HEK293 (cell line): ENCODE data around the gene ZNF41.

Source experiments
- WT1 ChIP-seq: fragments of 450-650 bp; formaldehyde crosslinking; IDR thresholded peaks from 2 replicates; pipeline ENCODE4 v1.5.1; 2016; ENCODE audit warnings: missing biosample characterization, missing genetic modification characterization
- ZNF155 ChIP-seq: fragments of 450-650 bp; formaldehyde crosslinking; IDR thresholded peaks from 2 replicates; pipeline ENCODE4 v1.5.1; 2016; ENCODE audit warnings: missing biosample characterization, missing genetic modification characterization
- ZNF776 ChIP-seq: fragments of 450-650 bp; formaldehyde crosslinking; IDR thresholded peaks from 2 replicates; pipeline ENCODE4 v1.5.0; 2017; ENCODE audit warnings: missing biosample characterization, missing genetic modification characterization, borderline replicate concordance
- TF ChIP-seq, protein P1 (sequence below): fragments of 450-650 bp; formaldehyde crosslinking; IDR thresholded peaks from 2 replicates; pipeline ENCODE4 v1.5.1; 2016; ENCODE audit warnings: missing biosample characterization, missing genetic modification characterization
- TF ChIP-seq, protein P2 (sequence below): fragments of 450-650 bp; formaldehyde crosslinking; IDR thresholded peaks from 2 replicates; pipeline ENCODE4 v1.5.1; 2017; ENCODE audit warnings: missing biosample characterization, mild to moderate bottlenecking, missing genetic modification characterization, moderate library complexity
- TF ChIP-seq, protein P3 (sequence below): fragments of 450-650 bp; formaldehyde crosslinking; IDR thresholded peaks from 2 replicates; pipeline ENCODE4 v1.5.1; 2017; ENCODE audit warnings: missing biosample characterization, missing genetic modification characterization
- TF ChIP-seq, protein P4 (sequence below): fragments of 450-650 bp; formaldehyde crosslinking; IDR thresholded peaks from 2 replicates; pipeline ENCODE4 v1.5.1; 2016; ENCODE audit warnings: missing biosample characterization, missing genetic modification characterization

DNA sequence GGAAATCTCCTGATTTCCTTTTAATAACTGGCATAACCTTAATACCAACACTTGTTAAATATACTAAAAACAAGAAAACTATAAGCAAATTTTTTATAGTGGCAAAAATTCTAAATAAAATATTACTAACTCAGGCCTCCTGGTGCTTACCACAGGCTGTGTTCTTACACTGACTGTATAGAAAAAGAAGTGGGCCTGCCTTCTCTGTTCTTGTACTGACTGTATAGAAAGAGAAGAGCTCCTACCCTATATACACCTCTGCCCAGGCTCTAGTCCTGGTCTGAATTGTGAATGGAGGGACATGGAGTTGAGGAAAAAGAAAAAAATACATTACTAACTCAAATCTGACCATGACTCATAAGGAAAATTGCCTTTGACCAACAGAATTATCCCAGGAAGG is 7.5 kb downstream of the ZNF41 start:
- TF ChIP-seq ZNF776 (tag by site-specific recombination) (no peak), ZNF155 (tag by site-specific recombination) (no peak), WT1 (tag by site-specific recombination) (no peak)
- TF ChIP-seq, protein P1, sequence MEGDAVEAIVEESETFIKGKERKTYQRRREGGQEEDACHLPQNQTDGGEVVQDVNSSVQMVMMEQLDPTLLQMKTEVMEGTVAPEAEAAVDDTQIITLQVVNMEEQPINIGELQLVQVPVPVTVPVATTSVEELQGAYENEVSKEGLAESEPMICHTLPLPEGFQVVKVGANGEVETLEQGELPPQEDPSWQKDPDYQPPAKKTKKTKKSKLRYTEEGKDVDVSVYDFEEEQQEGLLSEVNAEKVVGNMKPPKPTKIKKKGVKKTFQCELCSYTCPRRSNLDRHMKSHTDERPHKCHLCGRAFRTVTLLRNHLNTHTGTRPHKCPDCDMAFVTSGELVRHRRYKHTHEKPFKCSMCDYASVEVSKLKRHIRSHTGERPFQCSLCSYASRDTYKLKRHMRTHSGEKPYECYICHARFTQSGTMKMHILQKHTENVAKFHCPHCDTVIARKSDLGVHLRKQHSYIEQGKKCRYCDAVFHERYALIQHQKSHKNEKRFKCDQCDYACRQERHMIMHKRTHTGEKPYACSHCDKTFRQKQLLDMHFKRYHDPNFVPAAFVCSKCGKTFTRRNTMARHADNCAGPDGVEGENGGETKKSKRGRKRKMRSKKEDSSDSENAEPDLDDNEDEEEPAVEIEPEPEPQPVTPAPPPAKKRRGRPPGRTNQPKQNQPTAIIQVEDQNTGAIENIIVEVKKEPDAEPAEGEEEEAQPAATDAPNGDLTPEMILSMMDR, result no peak
- TF ChIP-seq, protein P2, sequence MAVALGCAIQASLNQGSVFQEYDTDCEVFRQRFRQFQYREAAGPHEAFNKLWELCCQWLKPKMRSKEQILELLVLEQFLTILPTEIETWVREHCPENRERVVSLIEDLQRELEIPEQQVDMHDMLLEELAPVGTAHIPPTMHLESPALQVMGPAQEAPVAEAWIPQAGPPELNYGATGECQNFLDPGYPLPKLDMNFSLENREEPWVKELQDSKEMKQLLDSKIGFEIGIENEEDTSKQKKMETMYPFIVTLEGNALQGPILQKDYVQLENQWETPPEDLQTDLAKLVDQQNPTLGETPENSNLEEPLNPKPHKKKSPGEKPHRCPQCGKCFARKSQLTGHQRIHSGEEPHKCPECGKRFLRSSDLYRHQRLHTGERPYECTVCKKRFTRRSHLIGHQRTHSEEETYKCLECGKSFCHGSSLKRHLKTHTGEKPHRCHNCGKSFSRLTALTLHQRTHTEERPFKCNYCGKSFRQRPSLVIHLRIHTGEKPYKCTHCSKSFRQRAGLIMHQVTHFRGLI (tag by site-specific recombination), result no peak
- TF ChIP-seq, protein P3, sequence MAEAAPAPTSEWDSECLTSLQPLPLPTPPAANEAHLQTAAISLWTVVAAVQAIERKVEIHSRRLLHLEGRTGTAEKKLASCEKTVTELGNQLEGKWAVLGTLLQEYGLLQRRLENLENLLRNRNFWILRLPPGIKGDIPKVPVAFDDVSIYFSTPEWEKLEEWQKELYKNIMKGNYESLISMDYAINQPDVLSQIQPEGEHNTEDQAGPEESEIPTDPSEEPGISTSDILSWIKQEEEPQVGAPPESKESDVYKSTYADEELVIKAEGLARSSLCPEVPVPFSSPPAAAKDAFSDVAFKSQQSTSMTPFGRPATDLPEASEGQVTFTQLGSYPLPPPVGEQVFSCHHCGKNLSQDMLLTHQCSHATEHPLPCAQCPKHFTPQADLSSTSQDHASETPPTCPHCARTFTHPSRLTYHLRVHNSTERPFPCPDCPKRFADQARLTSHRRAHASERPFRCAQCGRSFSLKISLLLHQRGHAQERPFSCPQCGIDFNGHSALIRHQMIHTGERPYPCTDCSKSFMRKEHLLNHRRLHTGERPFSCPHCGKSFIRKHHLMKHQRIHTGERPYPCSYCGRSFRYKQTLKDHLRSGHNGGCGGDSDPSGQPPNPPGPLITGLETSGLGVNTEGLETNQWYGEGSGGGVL (tag by site-specific recombination), result no peak
- TF ChIP-seq, protein P4, sequence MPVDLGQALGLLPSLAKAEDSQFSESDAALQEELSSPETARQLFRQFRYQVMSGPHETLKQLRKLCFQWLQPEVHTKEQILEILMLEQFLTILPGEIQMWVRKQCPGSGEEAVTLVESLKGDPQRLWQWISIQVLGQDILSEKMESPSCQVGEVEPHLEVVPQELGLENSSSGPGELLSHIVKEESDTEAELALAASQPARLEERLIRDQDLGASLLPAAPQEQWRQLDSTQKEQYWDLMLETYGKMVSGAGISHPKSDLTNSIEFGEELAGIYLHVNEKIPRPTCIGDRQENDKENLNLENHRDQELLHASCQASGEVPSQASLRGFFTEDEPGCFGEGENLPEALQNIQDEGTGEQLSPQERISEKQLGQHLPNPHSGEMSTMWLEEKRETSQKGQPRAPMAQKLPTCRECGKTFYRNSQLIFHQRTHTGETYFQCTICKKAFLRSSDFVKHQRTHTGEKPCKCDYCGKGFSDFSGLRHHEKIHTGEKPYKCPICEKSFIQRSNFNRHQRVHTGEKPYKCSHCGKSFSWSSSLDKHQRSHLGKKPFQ (tag by site-specific recombination), result no peak
